ENCODE data around the gene OR6C70.
"Not testable (repeated sequence)": the region's sequence is repeated elsewhere in the genome, so short reads cannot be mapped to it uniquely, and the experiment has no call there.

OR6C70 gene

GRCh38 chr12:55470088-55470829 is at the start of gene OR6C70:
TSS of gene OR6C70 (minus strand) at chr12:55470138. CDS start at chr12:55470138, 0 bp downstream.
- DNase-seq: no peak

GRCh38 chr12:55516391-55516790 is 46.5 kb upstream of the OR6C70 start:
- no peak for DNase-seq

GRCh38 chr12:55515696-55516095 is 45.8 kb upstream of the OR6C70 start:
- no peak for DNase-seq

GRCh38 chr12:55501601-55502000 is 31.7 kb upstream of the OR6C70 start:
- DNase-seq: no peak

GRCh38 chr12:55499810-55500252 is 29.9 kb upstream of the OR6C70 start:
- no peak for DNase-seq

GRCh38 chr12:55499231-55499630 is 29.3 kb upstream of the OR6C70 start:
- no peak for DNase-seq

GRCh38 chr12:55495490-55495889 is 25.6 kb upstream of the OR6C70 start:
- DNase-seq: no peak

GRCh38 chr12:55492078-55492477 is 22.1 kb upstream of the OR6C70 start, which contains the start of gene OR6C68:
TSS of gene OR6C68 (plus strand) at chr12:55492378. CDS start at chr12:55492378, 0 bp downstream.
- DNase-seq: no peak

GRCh38 chr12:55484284-55484683 is 14.3 kb upstream of the OR6C70 start:
- not testable (repeated sequence) for DNase-seq

- DNase-seq: not testable (repeated sequence)
These were observed 9.2 kb upstream of the OR6C70 start for GRCh38 chr12:55479136-55479535.

- no peak for DNase-seq
These were observed 2.3 kb upstream of the OR6C70 start for GRCh38 chr12:55472264-55472663.

GRCh38 chr12:55469291-55469690 is 647 bp downstream of the OR6C70 start:
- no peak for DNase-seq

- no peak for DNase-seq
These were observed 2.1 kb downstream of the OR6C70 start for GRCh38 chr12:55467836-55468235.

- DNase-seq: not testable (repeated sequence)
These were observed 5.0 kb downstream of the OR6C70 start for GRCh38 chr12:55464926-55465325.

- DNase-seq: no peak
These were observed 21.1 kb downstream of the OR6C70 start for GRCh38 chr12:55448825-55449224.

- DNase-seq: no peak
These were observed 23.6 kb downstream of the OR6C70 start for GRCh38 chr12:55446326-55446725.

GRCh38 chr12:55445357-55445756 is 24.6 kb downstream of the OR6C70 start:
- DNase-seq: no peak

- no peak for DNase-seq
These were observed 26.2 kb downstream of the OR6C70 start, which contains the start of gene OR6C2 for GRCh38 chr12:55443776-55444175. TSS of gene OR6C2 (plus strand) at chr12:55444076. CDS start at chr12:55452214, 8,138 bp downstream.

- DNase-seq: not testable (repeated sequence)
These were observed 28.7 kb downstream of the OR6C70 start for GRCh38 chr12:55441233-55441632.

- DNase-seq: no peak
These were observed 41.4 kb downstream of the OR6C70 start for GRCh38 chr12:55428331-55429243.

- DNase-seq: no peak
These were observed 44.0 kb downstream of the OR6C70 start, which contains the start of gene OR6C76 for GRCh38 chr12:55425954-55426353. TSS of gene OR6C76 (plus strand) at chr12:55426254. CDS start at chr12:55426254, 0 bp downstream.

GRCh38 chr12:55420307-55420962 is 49.5 kb downstream of the OR6C70 start:
- DNase-seq: no peak

Measured in NCI-H1092 (cell line).